ENCODE data around the gene ITCH.

ITCH gene

GRCh38 chr20:34401741-34402455 lies 38.8 kb downstream of the ITCH start:
- ChIA-PET CTCF (interaction anchor here (1.4 to 3.6 kb wide), 2 partner anchors 12 to 89 kb away, joined by 6 to 21 read pairs; no protein-coding TSS in a partner anchor), POLR2A (interaction anchor here (1.1 to 2.1 kb wide), 2 partner anchors 11 to 39 kb away, joined by 3 to 6 read pairs; partner anchors contain the start of gene ITCH)
- Histone ChIP-seq H3K27ac (ENCODE audit: extremely low read depth, low read depth, low read length) (no peak overlapping the region), H3K36me3 (ENCODE audit: control insufficient read depth in 2 of 2, insufficient read depth in 1 of 2, low read length in 2 of 2) (peaks cover 12 to 15% of the 10 kb centered on the region in 2 experiments; a peak in 2 of 3 replicates), H3K4me3 (ENCODE audit: low read depth, low read length) (no peak overlapping the region), H3K9me3 (ENCODE audit: control insufficient read depth, insufficient read depth, low read depth, low read length) (no peaks in the 10 kb centered on the region), H3K4me1 (ENCODE audit: control insufficient read depth, insufficient read depth, low read length) (peaks cover 3% of the 10 kb centered on the region; the same call in 1 of the 2 replicates)
- TF ChIP-seq ZNF48 (tag by site-specific recombination; IDR thresholded peaks at IDR 0.05) (no peak), ZNF184 (tag by site-specific recombination; IDR thresholded peaks at IDR 0.05) (no peak), ZBTB21 (tag by site-specific recombination; IDR thresholded peaks at IDR 0.05) (no peak), ZNF132 (tag by site-specific recombination; IDR thresholded peaks at IDR 0.05; ENCODE audit: borderline replicate concordance) (no peak), ZNF514 (tag by site-specific recombination; IDR thresholded peaks at IDR 0.05) (no peak), ZNF843 (tag by site-specific recombination; IDR thresholded peaks at IDR 0.05) (no peak), SCRT2 (tag by site-specific recombination; IDR thresholded peaks at IDR 0.05) (no peak), ZNF677 (tag by site-specific recombination; IDR thresholded peaks at IDR 0.05) (no peak), ZNF26 (tag by site-specific recombination; IDR thresholded peaks at IDR 0.05) (no peak), ZNF140 (tag by site-specific recombination; IDR thresholded peaks at IDR 0.05) (no peak), ZSCAN30 (tag by site-specific recombination; IDR thresholded peaks at IDR 0.05) (no peak)

- ChIA-PET CTCF (interaction anchor here (3.6 kb wide), 1 partner anchor 90 kb away, joined by 21 read pairs; no protein-coding TSS in a partner anchor), POLR2A (interaction anchor here (2.1 kb wide), 1 partner anchor 39 kb away, joined by 6 read pairs; the partner anchor contains the start of gene ITCH)
- Histone ChIP-seq H3K27ac (ENCODE audit: extremely low read depth, low read depth, low read length) (no peak overlapping the region), H3K36me3 (ENCODE audit: control insufficient read depth in 2 of 2, insufficient read depth in 1 of 2, low read length in 2 of 2) (peaks cover 8 to 15% of the 10 kb centered on the region in 2 experiments; a peak in 2 of 3 replicates), H3K4me3 (ENCODE audit: low read depth, low read length) (no peak overlapping the region), H3K9me3 (ENCODE audit: control insufficient read depth, insufficient read depth, low read depth, low read length) (no peaks in the 10 kb centered on the region), H3K4me1 (ENCODE audit: control insufficient read depth, insufficient read depth, low read length) (peaks cover 3% of the 10 kb centered on the region; the same call in 1 of the 2 replicates)
- TF ChIP-seq ZNF24 (tag by site-specific recombination; IDR thresholded peaks at IDR 0.05) (no peak), ZNF335 (tag by site-specific recombination; conservative IDR thresholded peaks at IDR 0.05) (no peak), KLF1 (tag by site-specific recombination; IDR thresholded peaks at IDR 0.05) (no peak), ZSCAN5A (tag by site-specific recombination; IDR thresholded peaks at IDR 0.05) (no peak), ZNF510 (tag by site-specific recombination; IDR thresholded peaks at IDR 0.05; ENCODE audit: insufficient replicate concordance) (no peak), ZNF792 (tag by site-specific recombination; IDR thresholded peaks at IDR 0.05) (no peak), ZNF23 (tag by site-specific recombination; IDR thresholded peaks at IDR 0.05; ENCODE audit: borderline replicate concordance) (no peak), HOXA7 (CRISPR knock-in tag; IDR thresholded peaks at IDR 0.05; ENCODE audit: borderline replicate concordance) (no peak), ZNF239 (tag by site-specific recombination; IDR thresholded peaks at IDR 0.05) (no peak), ZNF184 (tag by site-specific recombination; IDR thresholded peaks at IDR 0.05) (no peak), KLF7 (tag by site-specific recombination; IDR thresholded peaks at IDR 0.05; ENCODE audit: borderline replicate concordance) (no peak)
Measured at GRCh38 chr20:34402461-34402860, 39.4 kb downstream of the ITCH start.
